Measurements from ENCODE around the gene TMEM184B.

- TF ChIP-seq CTCF (IDR thresholded peaks at IDR 0.05) (no peak), EZH2phosphoT487 (IDR thresholded peaks at IDR 0.05) (no peak), EZH2 (IDR thresholded peaks at IDR 0.05) (no peak)
These were observed 33.6 kb downstream of the TMEM184B start for GRCh38 chr22:38239101-38239761.
